Neuron (in vitro differentiated cells): ENCODE measurements around the gene ASAP2.

Source experiments
- H2AFZ ChIP-seq: one replicate; pipeline ENCODE4 v1.6.1; 2013; ENCODE audit warnings: low read depth, mild to moderate bottlenecking, inconsistent platforms, low read length, moderate library complexity
- H3K27me3 ChIP-seq: one replicate; pipeline ENCODE4 v1.6.1; 2013; ENCODE audit warnings: low read length; ENCODE audit not compliant: insufficient read depth
- H3K36me3 ChIP-seq: one replicate; pipeline ENCODE4 v1.6.1; 2013; ENCODE audit warnings: low read length; ENCODE audit not compliant: insufficient read depth
- H3K4me1 ChIP-seq: one replicate; pipeline ENCODE4 v1.6.1; 2013; ENCODE audit warnings: low read length; ENCODE audit not compliant: insufficient read depth
- H3K4me3 ChIP-seq: 2 replicates; pipeline ENCODE4 v1.5.1; 2013; ENCODE audit warnings: mild to moderate bottlenecking, low read length, moderate library complexity
- H3K9me3 ChIP-seq: one replicate; pipeline ENCODE4 v1.6.1; 2013; ENCODE audit warnings: low read length

The ASAP2 gene

GRCh38 chr2:9248363-9248762 lies 41.8 kb downstream of the ASAP2 start:
- Histone ChIP-seq H3K36me3 (no peaks in the 10 kb centered on the region), H3K4me3 (no peak overlapping the region), H3K4me1 (peaks cover 16% of the 10 kb centered on the region), H3K27me3 (no peaks in the 10 kb centered on the region), H2AFZ (no peak overlapping the region), H3K9me3 (no peaks in the 10 kb centered on the region)

- Histone ChIP-seq H3K27me3 (no peaks in the 10 kb centered on the region), H3K9me3 (no peaks in the 10 kb centered on the region), H2AFZ (no peak overlapping the region), H3K4me1 (peaks cover 16% of the 10 kb centered on the region), H3K36me3 (no peaks in the 10 kb centered on the region), H3K4me3 (no peak overlapping the region)
These were observed 42.6 kb downstream of the ASAP2 start for GRCh38 chr2:9249020-9249800.

- peaks cover 16% of the 10 kb centered on the region for H3K4me1 ChIP-seq
- no peak overlapping the region for H3K4me3 ChIP-seq
- no peak overlapping the region for H2AFZ ChIP-seq
- H3K27me3 ChIP-seq, result no peaks in the 10 kb centered on the region
- no peaks in the 10 kb centered on the region for H3K36me3 ChIP-seq
- H3K9me3 ChIP-seq, result no peaks in the 10 kb centered on the region
These were observed 43.5 kb downstream of the ASAP2 start for GRCh38 chr2:9250091-9250490.

GRCh38 chr2:9250498-9251153 lies 44.0 kb downstream of the ASAP2 start:
- Histone ChIP-seq H3K4me3 (no peak overlapping the region), H3K4me1 (peaks cover 20% of the 10 kb centered on the region), H3K27me3 (no peaks in the 10 kb centered on the region), H2AFZ (no peak overlapping the region), H3K9me3 (no peaks in the 10 kb centered on the region), H3K36me3 (no peaks in the 10 kb centered on the region)

GRCh38 chr2:9251154-9252001 lies 44.8 kb downstream of the ASAP2 start:
- no peak overlapping the region for H2AFZ ChIP-seq
- peaks cover 27% of the 10 kb centered on the region for H3K4me1 ChIP-seq
- no peaks in the 10 kb centered on the region for H3K9me3 ChIP-seq
- H3K27me3 ChIP-seq, result no peaks in the 10 kb centered on the region
- no peak overlapping the region for H3K4me3 ChIP-seq
- H3K36me3 ChIP-seq, result no peaks in the 10 kb centered on the region

- Histone ChIP-seq H2AFZ (no peak overlapping the region), H3K4me3 (no peak overlapping the region), H3K27me3 (no peaks in the 10 kb centered on the region), H3K4me1 (peaks cover 33% of the 10 kb centered on the region), H3K9me3 (no peaks in the 10 kb centered on the region), H3K36me3 (no peaks in the 10 kb centered on the region)
These were observed 45.4 kb downstream of the ASAP2 start for GRCh38 chr2:9252002-9252357.

GRCh38 chr2:9255416-9255815 lies 48.8 kb downstream of the ASAP2 start:
- no peaks in the 10 kb centered on the region for H3K36me3 ChIP-seq
- peaks cover 39% of the 10 kb centered on the region for H3K4me1 ChIP-seq
- no peak overlapping the region for H3K4me3 ChIP-seq
- no peak overlapping the region for H2AFZ ChIP-seq
- no peaks in the 10 kb centered on the region for H3K27me3 ChIP-seq
- H3K9me3 ChIP-seq, result no peaks in the 10 kb centered on the region

- Histone ChIP-seq H3K9me3 (no peaks in the 10 kb centered on the region), H3K27me3 (no peaks in the 10 kb centered on the region), H3K4me1 (peaks cover 44% of the 10 kb centered on the region), H3K4me3 (no peak overlapping the region), H2AFZ (no peak overlapping the region), H3K36me3 (no peaks in the 10 kb centered on the region)
These were observed 49.5 kb downstream of the ASAP2 start for GRCh38 chr2:9256147-9256546.

GRCh38 chr2:9256570-9257043 lies 50.0 kb downstream of the ASAP2 start:
- H3K27me3 ChIP-seq, result no peaks in the 10 kb centered on the region
- no peaks in the 10 kb centered on the region for H3K36me3 ChIP-seq
- no peak overlapping the region for H2AFZ ChIP-seq
- peaks cover 40% of the 10 kb centered on the region for H3K4me1 ChIP-seq
- no peaks in the 10 kb centered on the region for H3K9me3 ChIP-seq
- no peak overlapping the region for H3K4me3 ChIP-seq

- no peaks in the 10 kb centered on the region for H3K36me3 ChIP-seq
- H3K9me3 ChIP-seq, result no peaks in the 10 kb centered on the region
- H3K4me3 ChIP-seq, result no peak overlapping the region
- no peaks in the 10 kb centered on the region for H3K27me3 ChIP-seq
- no peak overlapping the region for H2AFZ ChIP-seq
- H3K4me1 ChIP-seq, result peaks cover 46% of the 10 kb centered on the region
These were observed 51.9 kb downstream of the ASAP2 start for GRCh38 chr2:9258501-9258900.

GRCh38 chr2:9258953-9259399 lies 52.4 kb downstream of the ASAP2 start:
- H3K9me3 ChIP-seq, result no peaks in the 10 kb centered on the region
- no peak overlapping the region for H3K4me3 ChIP-seq
- H3K36me3 ChIP-seq, result no peaks in the 10 kb centered on the region
- peaks cover 49% of the 10 kb centered on the region for H3K4me1 ChIP-seq
- H2AFZ ChIP-seq, result no peak overlapping the region
- H3K27me3 ChIP-seq, result no peaks in the 10 kb centered on the region

- Histone ChIP-seq H3K4me3 (no peak overlapping the region), H3K9me3 (no peaks in the 10 kb centered on the region), H2AFZ (no peak overlapping the region), H3K4me1 (peaks cover 46% of the 10 kb centered on the region), H3K27me3 (no peaks in the 10 kb centered on the region), H3K36me3 (no peaks in the 10 kb centered on the region)
These were observed 53.9 kb downstream of the ASAP2 start for GRCh38 chr2:9260464-9260918.
